ENCODE results near the gene IL6R.

The IL6R gene

GRCh38 chr1:154434346-154435085, 29.4 kb downstream of the IL6R start:
- Histone ChIP-seq H3K36me3 (replicated peaks; ENCODE audit: insufficient read depth, low read length) (peaks cover 49% of the 10 kb centered on the region), H3K4me3 (ENCODE audit: low read length) (no peak overlapping the region), H3K9me2 (replicated peaks; ENCODE audit: insufficient read depth, low read length) (no peaks in the 10 kb centered on the region), H3K4me2 (ENCODE audit: low read depth, low read length) (no peak overlapping the region), H3K79me2 (ENCODE audit: low read length) (peaks cover 82% of the 10 kb centered on the region), H3K27ac (ENCODE audit: low read length) (no peak overlapping the region), H2AFZ (ENCODE audit: low read length) (no peak overlapping the region), H3F3A (ENCODE audit: insufficient read depth, low read length) (peaks cover 16% of the 10 kb centered on the region), H4K20me1 (ENCODE audit: insufficient read depth, low read length) (0 out of 2 replicates have a peak, but pooled peaks cover 3% of the 10 kb centered on the region), H3K9ac (ENCODE audit: low read length) (no peak overlapping the region), H3K9me3 (replicated peaks; ENCODE audit: insufficient read depth, low read length) (no peaks in the 10 kb centered on the region), H3K4me1 (ENCODE audit: low read length) (peaks cover 13% of the 10 kb centered on the region), H3K27me3 (replicated peaks; ENCODE audit: insufficient read depth, low read length) (no peaks in the 10 kb centered on the region)
- TF ChIP-seq EZH2 (optimal IDR thresholded peaks at IDR 0.05; ENCODE audit: low read depth, low read length), result no peak
- TF ChIP-seq EZH2phosphoT487 (IDR thresholded peaks at IDR 0.05; ENCODE audit: low read length), result no peak
- TF ChIP-seq, protein P1, sequence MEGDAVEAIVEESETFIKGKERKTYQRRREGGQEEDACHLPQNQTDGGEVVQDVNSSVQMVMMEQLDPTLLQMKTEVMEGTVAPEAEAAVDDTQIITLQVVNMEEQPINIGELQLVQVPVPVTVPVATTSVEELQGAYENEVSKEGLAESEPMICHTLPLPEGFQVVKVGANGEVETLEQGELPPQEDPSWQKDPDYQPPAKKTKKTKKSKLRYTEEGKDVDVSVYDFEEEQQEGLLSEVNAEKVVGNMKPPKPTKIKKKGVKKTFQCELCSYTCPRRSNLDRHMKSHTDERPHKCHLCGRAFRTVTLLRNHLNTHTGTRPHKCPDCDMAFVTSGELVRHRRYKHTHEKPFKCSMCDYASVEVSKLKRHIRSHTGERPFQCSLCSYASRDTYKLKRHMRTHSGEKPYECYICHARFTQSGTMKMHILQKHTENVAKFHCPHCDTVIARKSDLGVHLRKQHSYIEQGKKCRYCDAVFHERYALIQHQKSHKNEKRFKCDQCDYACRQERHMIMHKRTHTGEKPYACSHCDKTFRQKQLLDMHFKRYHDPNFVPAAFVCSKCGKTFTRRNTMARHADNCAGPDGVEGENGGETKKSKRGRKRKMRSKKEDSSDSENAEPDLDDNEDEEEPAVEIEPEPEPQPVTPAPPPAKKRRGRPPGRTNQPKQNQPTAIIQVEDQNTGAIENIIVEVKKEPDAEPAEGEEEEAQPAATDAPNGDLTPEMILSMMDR (IDR thresholded peaks at IDR 0.05; ENCODE audit: low read length), result no peak
- no peak for DNase-seq

DNA sequence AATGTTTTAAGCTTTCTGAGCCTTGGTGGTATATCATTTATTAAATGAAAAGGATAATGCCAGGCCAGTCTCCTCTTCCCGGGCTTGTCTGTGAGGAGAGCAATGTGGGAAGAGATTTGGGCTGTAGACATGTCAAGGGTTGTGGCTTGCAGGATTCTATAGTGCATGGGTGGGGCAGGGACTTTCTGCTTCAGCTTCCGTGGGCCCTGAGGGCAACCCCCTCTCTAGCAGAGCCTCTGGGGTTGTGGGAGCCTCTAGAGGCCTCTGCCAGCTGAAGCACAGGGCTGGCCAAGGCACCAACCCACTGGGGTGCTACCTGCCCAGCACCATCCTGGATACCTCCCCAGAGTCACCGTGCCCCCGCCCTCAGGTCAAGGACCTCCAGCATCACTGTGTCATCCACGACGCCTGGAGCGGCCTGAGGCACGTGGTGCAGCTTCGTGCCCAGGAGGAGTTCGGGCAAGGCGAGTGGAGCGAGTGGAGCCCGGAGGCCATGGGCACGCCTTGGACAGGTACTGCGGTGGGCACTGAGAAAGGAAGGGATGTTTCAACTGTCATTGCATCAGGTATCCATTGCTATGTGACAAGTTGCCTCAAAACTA, 30.6 kb downstream of the IL6R start:
- no peak for DNase-seq
- H2AFZ ChIP-seq (ENCODE audit: low read length), result no peak overlapping the region
- no peaks in the 10 kb centered on the region for H3K9me3 ChIP-seq (replicated peaks; ENCODE audit: insufficient read depth, low read length)
- H3K36me3 ChIP-seq (replicated peaks; ENCODE audit: insufficient read depth, low read length), result peaks cover 39% of the 10 kb centered on the region
- H4K20me1 ChIP-seq (ENCODE audit: insufficient read depth, low read length), result no peaks in the 10 kb centered on the region
- no peaks in the 10 kb centered on the region for H3K9me2 ChIP-seq (replicated peaks; ENCODE audit: insufficient read depth, low read length)
- TF ChIP-seq EZH2 (optimal IDR thresholded peaks at IDR 0.05; ENCODE audit: low read depth, low read length) (no peak), EZH2phosphoT487 (IDR thresholded peaks at IDR 0.05; ENCODE audit: low read length) (no peak)
- TF ChIP-seq, protein P1 (IDR thresholded peaks at IDR 0.05; ENCODE audit: low read length), result no peak
- H3K79me2 ChIP-seq (ENCODE audit: low read length), result peaks cover 82% of the 10 kb centered on the region
- no peak overlapping the region for H3K4me2 ChIP-seq (ENCODE audit: low read depth, low read length)
- no peak overlapping the region for H3K27ac ChIP-seq (ENCODE audit: low read length)
- no peak overlapping the region for H3K9ac ChIP-seq (ENCODE audit: low read length)
- H3F3A ChIP-seq (ENCODE audit: insufficient read depth, low read length), result peaks cover 22% of the 10 kb centered on the region
- H3K4me1 ChIP-seq (ENCODE audit: low read length), result peaks cover 25% of the 10 kb centered on the region
- H3K27me3 ChIP-seq (replicated peaks; ENCODE audit: insufficient read depth, low read length), result no peaks in the 10 kb centered on the region
- no peak overlapping the region for H3K4me3 ChIP-seq (ENCODE audit: low read length)

GRCh38 chr1:154436433-154436832, 31.3 kb downstream of the IL6R start:
- no peak overlapping the region for H3K9ac ChIP-seq (ENCODE audit: low read length)
- peaks cover 35% of the 10 kb centered on the region for H3K36me3 ChIP-seq (replicated peaks; ENCODE audit: insufficient read depth, low read length)
- DNase-seq, result no peak
- H3K4me2 ChIP-seq (ENCODE audit: low read depth, low read length), result no peak overlapping the region
- 0 out of 2 replicates have a peak, but pooled peaks cover 4% of the 10 kb centered on the region for H4K20me1 ChIP-seq (ENCODE audit: insufficient read depth, low read length)
- H3K4me1 ChIP-seq (ENCODE audit: low read length), result peaks cover 31% of the 10 kb centered on the region
- H3K27ac ChIP-seq (ENCODE audit: low read length), result no peak overlapping the region
- TF ChIP-seq EZH2phosphoT487 (IDR thresholded peaks at IDR 0.05; ENCODE audit: low read length) (no peak), EZH2 (optimal IDR thresholded peaks at IDR 0.05; ENCODE audit: low read depth, low read length) (no peak)
- TF ChIP-seq, protein P1 (IDR thresholded peaks at IDR 0.05; ENCODE audit: low read length), result no peak
- H3F3A ChIP-seq (ENCODE audit: insufficient read depth, low read length), result peaks cover 22% of the 10 kb centered on the region
- no peaks in the 10 kb centered on the region for H3K27me3 ChIP-seq (replicated peaks; ENCODE audit: insufficient read depth, low read length)
- H3K4me3 ChIP-seq (ENCODE audit: low read length), result no peak overlapping the region
- no peaks in the 10 kb centered on the region for H3K9me3 ChIP-seq (replicated peaks; ENCODE audit: insufficient read depth, low read length)
- peaks cover 82% of the 10 kb centered on the region for H3K79me2 ChIP-seq (ENCODE audit: low read length)
- no peaks in the 10 kb centered on the region for H3K9me2 ChIP-seq (replicated peaks; ENCODE audit: insufficient read depth, low read length)
- no peak overlapping the region for H2AFZ ChIP-seq (ENCODE audit: low read length)

Data from MM.1S (cell line).